GM04504 (cell line): ENCODE measurements around the gene TMEM184B.

Experiments used
- DNase-seq: peaks from one replicate; pipeline ENCODE4 v3.0.0-alpha.2; 2012; ENCODE audit warnings: low read depth

The TMEM184B gene

DNA sequence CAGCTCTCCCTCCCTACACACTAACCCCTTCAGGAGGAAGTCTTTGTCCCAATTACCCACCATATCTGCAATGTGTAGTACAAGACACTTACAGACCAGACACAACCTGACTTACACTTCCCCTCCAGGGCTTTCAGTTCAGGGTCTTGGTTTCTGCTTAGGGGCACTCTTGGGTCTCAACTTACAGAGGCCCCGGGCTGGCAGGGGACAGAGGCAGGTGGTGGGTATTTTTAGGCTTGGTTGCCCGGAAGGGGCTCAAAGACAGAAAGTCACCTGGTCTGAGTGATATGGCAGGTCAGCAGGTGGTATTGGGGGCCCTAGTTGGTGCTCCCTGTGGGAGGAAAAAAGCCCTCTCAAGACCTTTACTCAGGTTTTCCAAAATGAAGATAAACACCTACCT is 3.4 kb upstream of the TMEM184B start:
- DNase-seq: no peak

DNA sequence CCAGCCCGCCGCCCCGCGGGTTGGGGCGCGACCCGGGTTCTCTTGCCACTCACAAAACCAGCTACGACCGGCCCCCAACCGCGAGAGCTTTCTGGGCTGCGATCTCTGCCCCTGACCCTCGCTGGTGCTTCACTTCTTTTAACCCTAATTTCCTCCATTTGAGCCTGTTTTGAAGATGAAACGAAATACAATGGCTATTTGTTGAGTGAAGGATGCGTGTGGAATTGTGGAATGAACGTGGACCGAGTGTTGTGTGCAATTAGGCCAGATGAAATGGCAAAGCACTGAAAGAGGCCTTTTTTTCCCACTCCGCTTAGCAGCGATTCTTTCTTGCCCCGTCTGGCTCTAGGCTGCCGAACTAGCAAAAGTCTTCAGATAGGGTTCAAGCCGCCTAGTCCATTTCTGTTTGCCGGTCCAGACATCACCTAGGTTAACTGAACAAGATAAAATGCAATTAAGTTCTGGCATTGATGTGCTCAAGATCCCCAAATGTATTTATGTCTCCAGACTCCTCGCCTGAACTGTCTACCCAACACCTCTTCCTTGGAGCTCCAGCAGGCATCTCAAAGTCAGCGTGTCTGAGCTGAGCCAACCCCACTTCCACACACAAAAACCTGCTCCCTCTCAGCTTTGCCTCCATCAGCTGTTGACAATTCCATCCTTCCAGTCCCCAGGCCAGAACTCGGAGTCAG is 471 bp upstream of the TMEM184B start:
- DNase-seq: no peak

DNA sequence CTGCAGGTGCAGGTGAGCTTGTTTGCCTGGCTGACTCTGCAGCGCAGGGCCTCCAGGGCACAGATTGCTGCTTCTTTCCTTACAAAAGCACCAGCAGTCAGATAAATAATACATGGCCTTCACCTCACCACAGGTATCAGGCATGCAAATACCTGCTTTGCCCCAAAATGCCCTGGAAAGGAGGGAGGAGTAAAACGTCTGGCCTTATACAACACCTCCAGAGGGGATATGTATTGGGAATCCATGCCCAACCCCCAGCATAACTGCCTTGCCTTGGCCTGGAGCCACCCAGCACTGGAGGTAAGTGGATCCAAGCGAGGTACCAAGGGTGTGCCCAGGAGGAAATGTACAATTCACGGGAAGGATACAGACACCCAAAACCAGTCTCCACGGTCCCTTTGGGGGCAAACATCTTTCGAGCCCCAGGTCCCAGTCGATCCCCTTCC is 860 bp downstream of the TMEM184B start:
- DNase-seq: no peak

DNA sequence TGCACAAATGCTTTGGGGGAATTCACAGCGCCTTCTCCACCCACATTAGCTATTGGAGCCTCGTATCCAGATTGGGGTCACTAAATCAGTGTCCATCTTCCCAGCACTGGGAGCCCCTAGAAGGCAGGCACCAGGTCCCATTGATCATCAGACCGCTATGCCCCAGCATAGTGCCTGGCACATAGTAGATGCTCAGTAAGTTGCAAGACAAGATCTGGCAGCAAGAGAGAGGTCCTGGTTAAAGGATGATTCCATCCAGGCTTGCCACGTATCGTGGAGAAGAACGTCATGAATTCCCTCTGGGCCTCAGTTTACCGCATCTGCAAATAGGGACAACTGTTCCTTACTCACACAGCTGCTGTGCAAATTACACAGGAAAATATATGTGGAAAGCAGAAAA is 1.7 kb downstream of the TMEM184B start:
- no peak for DNase-seq

DNA sequence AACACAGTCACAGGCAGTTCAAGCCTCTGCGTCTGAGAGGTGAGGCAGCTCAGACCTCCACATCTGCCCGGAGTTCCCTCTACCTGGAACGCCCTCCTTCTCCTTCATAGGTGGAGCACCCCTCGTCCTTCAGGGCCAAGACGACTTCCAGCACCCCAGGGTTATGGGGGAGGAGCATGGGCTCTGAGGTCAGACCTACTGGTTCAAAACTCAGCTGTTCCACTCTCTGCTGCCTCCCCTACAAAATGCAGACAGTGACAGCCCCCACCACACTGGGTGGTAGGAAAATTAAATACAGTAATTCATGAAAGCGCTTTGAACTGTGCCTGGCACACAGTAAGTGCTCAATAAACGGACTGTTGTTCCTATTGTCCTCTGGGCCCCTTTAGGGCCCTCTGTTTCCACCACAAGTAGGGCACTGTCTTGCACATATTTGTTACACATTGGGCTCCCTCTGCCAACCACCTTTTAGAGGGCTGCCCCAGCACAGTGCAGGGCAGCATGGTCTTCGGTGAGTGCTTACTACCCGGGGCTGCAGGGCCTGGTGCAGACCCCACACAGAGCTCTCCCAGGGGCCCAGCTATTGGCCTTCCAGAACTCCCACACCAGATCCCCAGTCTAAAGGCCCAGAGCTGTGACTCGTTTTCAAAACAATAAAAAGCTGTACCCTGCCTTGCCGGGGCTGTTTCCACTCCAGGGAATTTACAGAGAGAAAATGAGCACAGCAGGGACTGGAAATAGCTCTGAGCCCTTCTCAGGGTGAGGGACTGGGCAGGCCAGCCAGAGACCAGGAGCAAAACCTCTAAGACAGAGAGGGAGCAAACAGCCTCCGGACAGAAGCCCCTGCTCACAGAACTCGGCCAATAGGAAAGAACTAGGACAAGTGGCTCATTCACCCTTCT is 2.5 kb downstream of the TMEM184B start:
- no peak for DNase-seq

DNA sequence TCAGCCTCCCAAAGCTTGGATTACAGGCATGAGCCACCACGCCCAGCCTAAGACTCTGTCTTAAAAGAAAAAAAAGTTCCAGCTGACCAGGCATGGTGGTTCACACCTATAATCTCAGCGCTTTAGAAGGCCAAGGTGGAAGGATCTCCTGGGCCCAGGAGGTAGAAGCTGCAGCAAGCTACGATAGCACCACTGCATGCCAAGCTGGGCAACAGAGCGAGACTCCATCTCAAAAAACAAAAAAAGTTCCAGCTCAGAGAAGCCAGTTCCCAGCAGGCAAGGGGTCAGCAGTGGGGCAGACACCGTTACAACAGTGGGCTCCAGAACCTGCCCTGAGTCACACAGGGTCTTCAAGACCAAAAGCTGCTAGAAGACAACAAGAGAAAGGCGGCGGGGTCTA is 3.3 kb downstream of the TMEM184B start:
- no peak for DNase-seq

DNA sequence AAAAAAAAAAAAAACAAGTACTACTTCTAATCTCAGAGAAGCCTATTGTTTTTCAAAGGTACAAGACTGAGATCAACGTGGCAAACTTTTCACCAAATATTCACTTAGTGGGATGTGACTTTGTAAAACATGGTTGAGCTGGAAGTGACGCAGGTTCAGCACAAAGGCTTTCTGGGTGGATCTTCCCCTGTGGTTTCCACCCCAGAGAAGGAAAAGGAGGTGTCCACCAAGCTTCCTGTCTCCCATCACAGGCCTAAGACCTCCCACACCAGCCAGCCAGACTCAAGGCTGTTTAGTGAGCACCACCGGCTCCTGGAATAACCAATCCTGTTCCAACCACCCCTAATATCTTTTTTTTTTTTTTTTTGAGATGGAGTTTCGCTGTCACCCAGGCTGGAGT is 5.7 kb downstream of the TMEM184B start:
- no peak for DNase-seq

DNA sequence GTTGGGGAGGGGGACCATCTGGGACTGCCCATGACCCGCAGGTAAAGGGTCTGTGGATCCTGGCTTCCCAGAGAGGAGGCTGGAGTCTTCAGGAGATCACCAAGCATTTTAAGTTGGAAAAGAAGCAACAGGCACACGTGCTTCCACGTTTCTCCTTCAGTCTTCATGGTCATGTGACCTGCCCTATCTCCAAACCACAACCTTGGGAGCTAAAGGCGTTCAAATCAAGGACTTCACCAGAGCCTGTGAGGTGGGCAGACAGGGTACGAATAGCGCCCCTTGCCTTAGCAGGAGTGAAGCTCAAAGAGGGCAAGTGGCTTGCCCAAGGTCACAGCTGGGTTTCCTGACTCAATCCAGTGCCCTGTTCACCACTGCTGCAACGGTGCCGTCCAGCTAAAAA is 6.7 kb downstream of the TMEM184B start:
- DNase-seq: no peak

DNA sequence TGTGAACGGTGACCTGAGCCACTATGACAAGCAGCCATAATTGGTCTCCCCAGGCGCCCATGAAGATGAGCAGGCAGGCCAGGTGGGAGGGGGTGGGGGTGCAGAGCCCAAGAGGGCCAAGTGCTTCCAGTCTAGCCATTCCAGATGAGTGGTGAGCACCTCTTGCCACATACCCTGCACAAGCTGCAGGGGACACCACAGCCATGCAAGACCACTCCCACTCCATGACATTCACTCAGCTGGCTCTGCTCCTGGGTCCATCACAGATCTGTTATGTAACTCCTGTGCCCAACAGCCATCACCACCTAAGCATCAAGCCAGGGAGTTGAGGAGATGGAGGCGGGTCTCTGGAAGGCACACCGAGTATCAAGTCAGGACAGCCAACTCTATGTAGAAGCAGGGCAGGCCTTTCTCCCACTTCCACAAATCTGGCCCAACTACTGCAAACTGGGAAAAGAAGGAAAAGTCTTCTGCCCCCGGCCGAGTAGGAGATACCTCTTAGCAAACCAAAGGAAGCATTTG is 8.4 kb downstream of the TMEM184B start:
- DNase-seq: no peak

DNA sequence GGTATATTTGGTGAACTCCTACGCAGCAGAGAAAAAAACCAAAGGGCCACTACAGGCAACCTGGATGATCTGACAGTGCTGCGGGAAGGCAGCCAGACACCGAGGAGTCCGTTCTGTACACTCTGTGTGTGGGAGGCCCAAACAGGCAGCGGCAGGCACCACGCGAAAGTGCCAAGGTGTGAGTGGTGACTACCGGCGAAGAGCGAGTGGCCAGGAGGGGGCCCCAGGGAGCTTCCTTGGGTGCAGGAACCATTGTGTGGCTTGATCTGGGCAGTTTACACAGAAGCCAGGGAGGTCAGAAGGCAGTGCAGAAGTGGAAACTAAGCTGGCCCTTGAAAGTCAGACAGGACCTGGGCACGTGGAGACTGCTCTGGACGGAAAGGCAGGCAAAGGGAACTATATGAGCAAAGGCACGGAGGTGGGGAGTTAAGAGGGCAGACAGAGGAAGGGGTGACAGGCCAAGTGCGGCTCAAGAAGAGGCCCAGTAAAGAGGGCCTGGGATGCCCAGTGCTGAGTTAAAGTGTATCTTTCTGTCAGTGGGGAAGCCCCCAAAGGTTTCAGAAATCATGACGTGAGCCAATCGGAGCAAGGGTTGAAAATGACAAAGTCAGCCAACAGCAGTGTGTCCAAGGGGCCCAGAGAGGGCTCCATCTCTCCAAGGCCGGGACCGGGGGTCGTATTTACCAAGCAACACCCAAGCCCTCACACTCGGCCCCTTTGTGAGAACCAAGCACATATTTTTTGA is 10.6 kb downstream of the TMEM184B start:
- DNase-seq: no peak

DNA sequence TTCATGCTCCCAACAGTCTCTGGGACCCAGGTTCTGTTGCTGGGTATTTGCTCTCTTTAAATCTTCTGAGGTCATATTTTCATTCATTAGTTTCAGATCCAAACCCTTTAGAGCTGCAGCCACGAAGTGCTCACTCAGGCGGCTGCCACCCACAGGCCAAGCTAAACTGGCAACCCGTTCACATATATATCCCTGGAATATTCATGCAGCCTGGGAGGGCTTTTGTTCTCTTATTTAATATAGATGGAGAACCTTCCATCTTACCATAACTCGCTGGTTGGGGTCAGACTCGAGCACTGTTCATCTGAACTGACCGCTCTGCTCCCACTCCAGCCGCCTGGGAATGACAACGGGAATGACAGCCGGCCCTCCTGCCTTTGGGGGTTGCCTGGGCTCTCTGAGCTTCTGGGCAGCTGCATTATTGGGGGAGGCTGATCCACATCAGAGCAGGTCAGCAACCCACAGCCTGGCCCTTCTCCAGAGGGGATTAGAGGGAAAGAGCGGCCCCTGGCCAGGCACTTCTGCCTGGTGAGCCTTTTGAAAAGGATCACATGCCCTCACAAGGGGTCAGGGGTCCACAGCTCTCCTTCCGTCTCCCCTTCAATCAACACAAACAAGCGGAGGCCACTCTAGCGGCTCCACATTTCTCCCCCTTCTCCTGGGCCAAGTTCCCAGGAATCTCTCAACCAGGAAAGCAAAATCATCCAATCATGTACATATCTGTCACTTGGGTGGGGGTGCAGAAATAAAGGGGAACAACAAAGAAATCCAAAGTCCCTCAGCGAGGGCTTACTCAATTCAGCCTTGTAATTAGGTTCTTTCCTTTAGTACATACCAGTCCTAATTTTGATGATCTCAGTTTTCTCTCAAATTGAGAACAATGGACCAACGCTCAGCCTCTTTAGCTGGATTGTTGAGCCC is 11.8 kb downstream of the TMEM184B start:
- no peak for DNase-seq

DNA sequence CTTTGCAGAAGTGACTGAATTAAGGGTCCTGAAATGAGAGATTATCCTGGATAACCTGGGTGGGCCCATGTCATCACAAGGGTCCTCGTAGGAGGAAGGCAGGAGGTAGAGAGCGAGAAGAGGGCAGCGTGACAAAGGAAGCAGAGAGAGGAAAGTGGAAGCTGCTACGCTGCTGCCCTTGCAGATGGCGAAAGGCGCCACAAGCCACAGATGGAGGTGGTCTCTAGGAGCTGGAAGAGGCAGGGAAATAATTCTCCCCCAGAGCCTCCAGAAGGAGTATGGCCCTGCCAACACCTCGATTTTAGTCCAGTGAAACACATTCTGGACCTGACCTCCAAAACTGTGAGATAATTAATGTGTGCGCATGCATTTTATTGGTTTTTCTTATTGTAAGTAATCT is 13.4 kb downstream of the TMEM184B start:
- DNase-seq: no peak

DNA sequence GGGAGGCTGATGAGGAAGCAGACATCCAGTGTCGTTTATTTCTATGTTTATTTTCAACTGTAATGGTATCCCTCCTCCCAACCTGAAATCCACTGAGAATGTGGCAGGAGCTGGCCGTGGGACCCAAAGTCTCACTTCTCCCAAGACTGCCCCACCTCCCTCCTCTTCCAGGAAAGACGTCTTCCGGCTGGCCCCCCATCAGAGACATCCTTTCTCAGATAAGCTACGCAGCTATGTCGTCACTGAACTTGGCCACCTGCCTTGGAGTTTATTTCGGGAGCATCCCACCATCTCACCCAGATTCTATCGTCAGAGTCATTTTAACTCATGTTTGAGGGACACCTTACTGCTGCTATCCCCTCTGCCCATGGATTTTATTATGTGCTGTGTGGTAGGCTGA is 13.9 kb downstream of the TMEM184B start:
- DNase-seq: no peak

DNA sequence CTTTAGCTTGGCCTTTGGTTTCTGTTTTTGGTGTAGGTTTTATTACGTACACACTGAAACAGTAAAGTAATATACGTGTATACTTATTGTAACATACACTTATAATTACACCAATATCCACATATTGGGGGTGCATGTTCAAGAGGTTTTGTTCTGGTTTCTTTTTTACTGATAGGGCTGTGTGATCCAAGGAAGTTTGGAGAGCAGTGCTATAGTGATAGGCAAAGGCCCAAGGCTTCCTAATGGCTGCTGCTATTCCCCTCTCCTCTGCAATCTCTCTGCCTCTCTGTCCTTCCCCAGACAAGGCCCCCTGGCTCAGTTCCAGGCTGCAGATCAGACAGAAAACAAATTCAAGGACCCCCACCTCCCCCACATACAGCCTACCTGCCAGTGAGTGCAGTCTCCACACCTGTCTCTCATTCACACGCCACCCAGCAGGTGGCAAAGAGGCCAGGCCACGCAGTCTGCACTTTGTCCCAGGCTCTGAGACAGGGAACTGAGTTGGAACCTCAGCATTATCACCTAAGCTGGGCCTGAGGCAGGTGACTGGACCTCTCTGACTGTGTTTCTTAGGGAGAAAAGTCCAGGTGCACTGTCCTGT is 15.1 kb downstream of the TMEM184B start:
- no peak for DNase-seq

DNA sequence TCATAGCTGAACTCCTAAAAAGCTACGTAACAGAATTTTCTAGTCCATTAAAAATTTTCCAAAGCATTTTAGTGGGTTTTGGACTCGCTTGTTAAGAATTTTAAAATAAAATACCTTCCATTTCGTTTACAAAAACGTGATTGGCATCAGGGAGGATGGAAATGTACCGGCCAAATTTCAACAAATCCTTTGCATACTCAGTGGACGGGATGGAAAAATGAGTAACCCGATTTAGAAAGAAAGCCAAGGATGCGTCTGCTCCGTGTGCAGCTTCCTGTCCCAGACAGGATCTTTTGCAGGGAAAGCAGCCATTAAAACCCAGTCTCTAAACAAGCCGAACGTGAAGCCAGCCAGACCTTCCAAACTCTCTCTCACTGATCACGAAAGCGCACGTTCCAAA is 15.6 kb downstream of the TMEM184B start:
- DNase-seq: peak; percentile 54

DNA sequence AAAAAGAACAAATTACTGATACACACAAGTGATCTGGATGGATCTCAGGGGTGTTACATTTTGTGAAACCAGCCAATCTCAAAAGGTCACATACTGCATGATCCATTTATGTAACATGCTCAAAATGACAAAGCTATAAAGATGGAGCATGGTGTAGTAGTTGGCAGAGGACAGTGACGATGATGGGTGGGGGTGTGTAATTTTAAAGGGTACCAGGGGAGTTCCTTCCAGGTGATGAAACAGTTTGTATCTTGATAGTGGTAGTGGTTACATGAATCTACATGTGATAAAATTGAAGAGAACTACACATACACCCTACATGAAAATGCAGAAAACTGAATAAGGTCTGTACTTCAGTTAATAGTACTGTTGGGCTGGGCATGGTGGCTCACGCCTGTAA is 17.1 kb downstream of the TMEM184B start:
- no peak for DNase-seq

DNA sequence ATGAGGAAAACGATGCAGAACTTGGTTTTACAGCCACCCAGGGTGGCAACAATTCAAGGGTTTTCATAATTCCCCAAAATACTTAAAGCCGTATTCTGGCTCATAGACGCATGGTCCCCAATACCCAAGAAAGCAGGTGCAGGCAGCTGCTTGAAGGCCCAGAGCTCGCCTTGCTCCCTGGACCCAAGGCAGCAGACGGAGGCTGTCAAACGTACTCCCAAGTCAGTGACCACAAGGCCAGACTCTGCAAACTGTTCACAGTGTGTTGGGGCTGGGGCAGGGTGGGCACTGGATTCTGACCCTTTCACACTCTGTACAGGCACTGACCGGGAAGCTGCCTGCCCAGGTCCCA is 21.5 kb downstream of the TMEM184B start:
- DNase-seq: no peak

DNA sequence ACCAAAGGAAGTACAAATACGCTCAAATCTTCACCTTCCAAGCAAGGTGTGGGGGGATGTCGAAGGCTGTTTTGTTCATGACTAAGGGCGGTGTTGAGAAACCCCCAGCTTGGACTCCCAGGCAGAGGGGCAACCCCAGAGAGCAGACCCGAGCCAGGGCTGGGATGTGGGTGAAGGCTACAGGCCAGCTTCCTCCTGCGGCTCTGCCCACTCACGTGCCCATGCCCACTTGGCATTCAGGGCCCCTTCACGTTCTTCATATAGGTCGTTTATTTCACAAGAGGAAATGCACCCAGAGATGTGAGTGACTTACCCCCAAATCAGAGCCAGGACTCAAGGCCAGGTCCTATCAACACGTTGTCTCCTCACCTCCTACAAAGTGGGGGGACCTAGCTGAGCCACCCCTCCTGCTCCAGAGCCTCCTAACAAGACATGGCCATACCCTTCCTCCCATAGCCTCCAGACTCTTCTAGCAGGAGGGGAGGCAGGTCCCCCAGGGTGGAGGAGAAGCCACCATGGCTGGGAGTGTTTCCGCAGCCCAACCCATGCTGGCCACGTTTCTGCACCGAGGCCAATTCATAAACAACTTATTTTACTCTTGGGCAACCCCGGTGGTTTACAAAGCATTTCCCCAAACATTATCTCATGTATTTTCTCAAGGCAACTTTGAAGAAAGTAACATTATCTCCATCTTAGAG is 22.0 kb downstream of the TMEM184B start:
- DNase-seq: no peak

DNA sequence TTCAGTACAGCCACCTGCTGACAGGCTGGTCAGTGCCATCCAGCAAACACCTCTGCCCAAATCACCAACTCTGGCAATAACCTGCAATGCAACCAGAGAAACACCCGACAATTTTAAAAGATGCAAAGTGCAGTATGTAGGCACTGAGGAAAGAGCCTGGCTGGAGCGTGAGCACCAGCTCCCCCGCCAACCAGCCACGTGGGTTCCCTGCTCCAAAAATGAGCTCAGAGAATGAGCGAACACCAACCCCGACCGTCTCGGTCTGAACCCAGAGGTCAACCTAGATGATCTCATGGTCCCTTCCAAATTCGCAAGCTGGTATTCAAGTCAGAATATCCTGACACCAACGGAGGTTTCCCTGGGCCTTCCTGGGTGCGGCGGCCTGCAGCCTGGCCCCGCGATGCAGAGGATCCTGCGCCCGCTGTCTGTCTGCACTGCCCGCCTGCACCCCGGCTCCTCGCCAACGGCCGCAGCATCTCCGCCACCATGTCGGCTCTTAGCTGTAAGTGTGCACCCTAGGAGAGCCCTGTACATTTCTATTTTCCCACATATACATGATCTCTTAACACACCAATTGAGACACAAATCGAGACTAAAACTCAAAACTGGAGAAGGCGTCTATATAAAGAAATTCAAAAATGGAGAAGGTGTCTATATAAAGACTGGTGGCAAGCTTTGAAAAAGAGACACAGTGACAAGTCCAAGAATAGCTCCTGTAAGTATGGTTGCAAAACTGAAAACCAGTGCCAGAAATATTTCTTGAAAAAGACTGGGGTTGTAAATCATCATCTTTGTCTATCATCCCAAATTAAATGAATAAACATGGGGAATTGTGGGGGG is 22.8 kb downstream of the TMEM184B start:
- no peak for DNase-seq

DNA sequence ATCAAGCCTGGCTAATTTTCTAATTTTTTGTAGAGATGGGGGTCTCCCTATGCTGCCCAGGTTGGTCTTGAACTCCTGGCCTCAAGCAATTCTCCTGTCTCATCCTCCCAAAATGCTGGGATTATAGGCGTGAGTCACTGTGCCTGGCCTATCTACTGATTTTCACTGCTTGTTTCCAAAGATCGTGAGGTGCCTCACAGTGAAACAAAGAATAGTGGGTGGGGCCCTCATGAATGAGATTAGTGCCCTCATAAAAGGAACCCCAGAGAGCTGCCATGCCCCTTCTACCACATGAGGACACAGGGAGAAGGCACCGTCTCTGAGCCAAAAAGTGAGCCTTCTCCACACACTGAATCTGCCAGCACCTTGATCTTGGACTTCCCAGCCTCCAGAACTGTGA is 23.5 kb downstream of the TMEM184B start:
- DNase-seq: no peak
